BLaER1 treated with 17β-estradiol and CSF1 and Interleukin-3, amounts not matched to agents 10 nM and 100 nM (cell line): ENCODE measurements around the gene SPART.

Source experiments
- H3K27ac ChIP-seq, 11 experiments: shearing (Covaris generic); formaldehyde crosslinking; 2 replicates each; pipeline ENCODE4 v1.8.1; 2022
- H3K27me3 ChIP-seq, 11 experiments: shearing (Covaris generic); formaldehyde crosslinking; 2 replicates each; pipeline ENCODE4 v1.8.1; 2022
- H3K36me3 ChIP-seq, 11 experiments: shearing (Covaris generic); formaldehyde crosslinking; 2 replicates each; pipeline ENCODE4 v1.8.1; 2022
- H3K4me1 ChIP-seq, 10 experiments: shearing (Covaris generic); formaldehyde crosslinking; 2 replicates each; pipeline ENCODE4 v1.8.1; 2022
- H3K4me2 ChIP-seq, 11 experiments: shearing (Covaris generic); formaldehyde crosslinking; 2 replicates each; pipeline ENCODE4 v1.8.1; 2022
- H3K4me3 ChIP-seq, 10 experiments: shearing (Covaris generic); formaldehyde crosslinking; 2 replicates each; pipeline ENCODE4 v1.8.1; 2022
- H3K9ac ChIP-seq, 11 experiments: shearing (Covaris generic); formaldehyde crosslinking; 2 replicates each; pipeline ENCODE4 v1.8.1; 2022
- H3K9me3 ChIP-seq, 11 experiments: shearing (Covaris generic); formaldehyde crosslinking; replicated peaks in 1 of 11; 2 replicates each; pipeline ENCODE4 v1.8.1; 2022
- H4K20me1 ChIP-seq, 11 experiments: shearing (Covaris generic); formaldehyde crosslinking; 2 replicates each; pipeline ENCODE4 v1.8.1; 2022
- Cebpa-rat ChIP-seq, 11 experiments: shearing (Covaris generic); IDR thresholded peaks; 2 replicates each; pipeline ENCODE4 v1.8.1; 2022

SPART gene

GRCh38 chr13:36275190-36276002, 70.8 kb downstream of the SPART start:
- no peaks in the 10 kb centered on the region for H3K27me3 ChIP-seq
- TF ChIP-seq Cebpa-rat (IDR thresholded peaks at IDR 0.05) = no peak
- no peaks in the 10 kb centered on the region for H4K20me1 ChIP-seq
- H3K27ac ChIP-seq = no peak overlapping the region
- H3K4me1 ChIP-seq = peaks cover 0 to 9% (median 5%) of the 10 kb centered on the region in 10 experiments; a peak in 11 of 20 replicates
- H3K4me2 ChIP-seq = peak overlapping the region in 2 of 11 experiments; percentile 2 to 15; a peak in 2 of 22 replicates
- no peaks in the 10 kb centered on the region for H3K36me3 ChIP-seq
- peak overlapping the region in 1 of 11 experiments; percentile 38; a peak in 1 of 22 replicates for H3K9ac ChIP-seq
- H3K4me3 ChIP-seq = no peak overlapping the region
- no peaks in the 10 kb centered on the region for H3K9me3 ChIP-seq

GRCh38 chr13:36273431-36273830, 72.8 kb downstream of the SPART start:
- Histone ChIP-seq H3K9ac (no peak overlapping the region), H4K20me1 (no peaks in the 10 kb centered on the region)

GRCh38 chr13:36261976-36262375, 84.2 kb downstream of the SPART start:
- no peak overlapping the region for H3K27ac ChIP-seq
- no peak overlapping the region for H3K4me3 ChIP-seq
- no peak for TF ChIP-seq Cebpa-rat (IDR thresholded peaks at IDR 0.05)
- no peaks in the 10 kb centered on the region for H3K4me1 ChIP-seq
- H3K4me2 ChIP-seq = no peak overlapping the region
- no peaks in the 10 kb centered on the region for H3K36me3 ChIP-seq
- H4K20me1 ChIP-seq = no peaks in the 10 kb centered on the region
- peaks cover 0 to 16% (median 13%) of the 10 kb centered on the region in 11 experiments; a peak in 16 of 22 replicates for H3K9me3 ChIP-seq
- no peaks in the 10 kb centered on the region for H3K27me3 ChIP-seq
- no peak overlapping the region for H3K9ac ChIP-seq

More at GRCh38 chr13:36273431-36273830, 72.8 kb downstream of the SPART start:
- Histone ChIP-seq H3K27me3 (no peaks in the 10 kb centered on the region), H3K36me3 (no peaks in the 10 kb centered on the region), H3K27ac (no peak overlapping the region), H3K4me2 (peak overlapping the region in 2 of 11 experiments; percentile 3 to 29; a peak in 1 of 22 replicates), H3K4me3 (no peak overlapping the region), H3K9me3 (no peaks in the 10 kb centered on the region; a peak in 1 of 22 replicates), H3K4me1 (peaks cover 0 to 9% (median 5%) of the 10 kb centered on the region in 10 experiments; a peak in 11 of 20 replicates)
- TF ChIP-seq Cebpa-rat (IDR thresholded peaks at IDR 0.05) = no peak

GRCh38 chr13:36261011-36261410, 85.2 kb downstream of the SPART start:
- Histone ChIP-seq H3K4me2 (no peak overlapping the region), H3K9ac (no peak overlapping the region), H3K36me3 (no peaks in the 10 kb centered on the region), H3K27me3 (no peaks in the 10 kb centered on the region), H3K4me1 (peaks cover 0 to 3% (median 0%) of the 10 kb centered on the region in 10 experiments; a peak in 1 of 20 replicates), H4K20me1 (no peaks in the 10 kb centered on the region), H3K27ac (no peak overlapping the region), H3K4me3 (no peak overlapping the region), H3K9me3 (peaks cover 0 to 19% (median 15%) of the 10 kb centered on the region in 11 experiments; a peak in 15 of 22 replicates)
- no peak for TF ChIP-seq Cebpa-rat (IDR thresholded peaks at IDR 0.05)

GRCh38 chr13:36259361-36260137, 86.6 kb downstream of the SPART start:
- Histone ChIP-seq H3K27ac (no peak overlapping the region), H3K4me1 (peaks cover 0 to 17% (median 0%) of the 10 kb centered on the region in 10 experiments; a peak in 1 of 20 replicates), H3K9me3 (peaks cover 0 to 19% (median 15%) of the 10 kb centered on the region in 11 experiments; a peak in 15 of 22 replicates), H3K36me3 (no peaks in the 10 kb centered on the region), H3K9ac (no peak overlapping the region), H3K4me2 (no peak overlapping the region), H3K27me3 (no peaks in the 10 kb centered on the region), H3K4me3 (no peak overlapping the region), H4K20me1 (no peaks in the 10 kb centered on the region)
- no peak for TF ChIP-seq Cebpa-rat (IDR thresholded peaks at IDR 0.05)

- H3K9ac ChIP-seq = no peak overlapping the region
- H3K4me1 ChIP-seq = peaks cover 0 to 17% (median 0%) of the 10 kb centered on the region in 10 experiments; a peak in 1 of 20 replicates
- no peak overlapping the region for H3K4me2 ChIP-seq
- H4K20me1 ChIP-seq = no peaks in the 10 kb centered on the region
- H3K4me3 ChIP-seq = no peak overlapping the region
- no peaks in the 10 kb centered on the region for H3K36me3 ChIP-seq
- no peak for TF ChIP-seq Cebpa-rat (IDR thresholded peaks at IDR 0.05)
- H3K27me3 ChIP-seq = no peaks in the 10 kb centered on the region
- H3K9me3 ChIP-seq = peaks cover 0 to 19% (median 15%) of the 10 kb centered on the region in 11 experiments; a peak in 15 of 22 replicates
- no peak overlapping the region for H3K27ac ChIP-seq
Observed at GRCh38 chr13:36258831-36259230, 87.4 kb downstream of the SPART start.
